Smooth muscle cell (in vitro differentiated cells): ENCODE results near the gene TGM4. TPM values are rescaled to one million over a fixed set of nuclear protein-coding genes. Genes with fewer than 3 reads are reported as not detected.

Experiments
- DNase-seq: peaks from one replicate; lab custom pipeline; 2025; ENCODE audit not compliant: unreplicated experiment; lab: John Stamatoyannopoulos, UW
- H2AFZ ChIP-seq: fragments of 200-600 bp; sonication (generic); 2 replicates; pipeline ENCODE4 v1.6.0; 2016; ENCODE audit warnings: antibody characterized with exemption, low read depth, mild to moderate bottlenecking
- H3F3A ChIP-seq: fragments of 200-600 bp; sonication (generic); 2 replicates; pipeline ENCODE4 v1.6.0; 2017; ENCODE audit warnings: antibody characterized with exemption, low read depth
- H3K27ac ChIP-seq: fragments of 200-600 bp; sonication (generic); 2 replicates; pipeline ENCODE4 v1.5.1; 2016; ENCODE audit warnings: low read depth, mild to moderate bottlenecking
- H3K27me3 ChIP-seq: fragments of 200-600 bp; sonication (generic); 2 replicates; pipeline ENCODE4 v1.6.1; 2016; ENCODE audit warnings: low read depth, mild to moderate bottlenecking
- H3K36me3 ChIP-seq: fragments of 200-600 bp; sonication (generic); 2 replicates; pipeline ENCODE4 v1.5.1; 2016; ENCODE audit warnings: low read depth
- H3K4me1 ChIP-seq: fragments of 200-600 bp; sonication (generic); 2 replicates; pipeline ENCODE4 v1.5.1; 2016; ENCODE audit warnings: low read depth
- H3K4me2 ChIP-seq: fragments of 200-600 bp; sonication (generic); 2 replicates; pipeline ENCODE4 v1.6.0; 2016; ENCODE audit warnings: mild to moderate bottlenecking
- H3K4me3 ChIP-seq: fragments of 200-600 bp; sonication (generic); 2 replicates; pipeline ENCODE4 v1.5.1; 2016; ENCODE audit warnings: mild to moderate bottlenecking
- H3K79me2 ChIP-seq: fragments of 200-600 bp; sonication (generic); 2 replicates; pipeline ENCODE4 v1.6.0; 2016; ENCODE audit warnings: low read depth, mild to moderate bottlenecking
- H3K9ac ChIP-seq: fragments of 200-600 bp; sonication (generic); 2 replicates; pipeline ENCODE4 v1.6.0; 2016; ENCODE audit warnings: low read depth
- H3K9me3 ChIP-seq: fragments of 200-600 bp; sonication (generic); replicated peaks from 2 replicates; pipeline ENCODE4 v1.5.1; 2016; ENCODE audit warnings: low read depth
- H4K20me1 ChIP-seq: fragments of 200-600 bp; sonication (generic); 2 replicates; pipeline ENCODE4 v1.6.0; 2016; ENCODE audit warnings: low read depth
- WGBS: methylation state at CpG from one replicate; pipeline ENCODE4 v1.1.7; 2016; ENCODE audit warnings: low lambda C conversion rate; 5-methylcytosine and 5-hydroxymethylcytosine counted together
- polyA plus RNA-seq: library from polyadenylated mRNA; unstranded; fragments of >200 nt; fragmentation: Nextera tagmentation; extraction: Ambion mirVana; gene quantifications from 2 replicates; pipeline ENCODE4 v1.2.1, GENCODE V29; 2016
- total RNA-seq: library from RNA; depleted of rRNA; stranded (reverse); fragments of >200 nt; gene quantifications from 2 replicates; pipeline ENCODE4 v1.2.3, GENCODE V29; 2014
- TF ChIP-seq, protein P1 (sequence below): fragments of 200-600 bp; sonication (generic); IDR thresholded peaks from 2 replicates; pipeline ENCODE4 v1.5.1; 2017; ENCODE audit warnings: borderline replicate concordance, mild to moderate bottlenecking, antibody characterized with exemption; ENCODE audit not compliant: insufficient read depth, poor library complexity, severe bottlenecking

Gene TGM4
- total and polyA plus RNA-seq, 2 experiments from 2014 or later = not detected

GRCh38 chr3:44906997-44907396, 32.6 kb downstream of the TGM4 start:
- H2AFZ ChIP-seq = no peak overlapping the region
- no peaks in the 10 kb centered on the region for H3K9me3 ChIP-seq
- H3K79me2 ChIP-seq = no peaks in the 10 kb centered on the region
- H4K20me1 ChIP-seq = no peaks in the 10 kb centered on the region
- no peak overlapping the region for H3K27ac ChIP-seq
- H3K4me2 ChIP-seq = no peak overlapping the region
- no peaks in the 10 kb centered on the region for H3K36me3 ChIP-seq
- no peak overlapping the region for H3K9ac ChIP-seq
- WGBS = 79% methylated on average over 4 of the region's 4 CpGs
- no peak overlapping the region for H3K4me3 ChIP-seq
- no peaks in the 10 kb centered on the region for H3F3A ChIP-seq
- DNase-seq = no peak
- TF ChIP-seq, protein P1, sequence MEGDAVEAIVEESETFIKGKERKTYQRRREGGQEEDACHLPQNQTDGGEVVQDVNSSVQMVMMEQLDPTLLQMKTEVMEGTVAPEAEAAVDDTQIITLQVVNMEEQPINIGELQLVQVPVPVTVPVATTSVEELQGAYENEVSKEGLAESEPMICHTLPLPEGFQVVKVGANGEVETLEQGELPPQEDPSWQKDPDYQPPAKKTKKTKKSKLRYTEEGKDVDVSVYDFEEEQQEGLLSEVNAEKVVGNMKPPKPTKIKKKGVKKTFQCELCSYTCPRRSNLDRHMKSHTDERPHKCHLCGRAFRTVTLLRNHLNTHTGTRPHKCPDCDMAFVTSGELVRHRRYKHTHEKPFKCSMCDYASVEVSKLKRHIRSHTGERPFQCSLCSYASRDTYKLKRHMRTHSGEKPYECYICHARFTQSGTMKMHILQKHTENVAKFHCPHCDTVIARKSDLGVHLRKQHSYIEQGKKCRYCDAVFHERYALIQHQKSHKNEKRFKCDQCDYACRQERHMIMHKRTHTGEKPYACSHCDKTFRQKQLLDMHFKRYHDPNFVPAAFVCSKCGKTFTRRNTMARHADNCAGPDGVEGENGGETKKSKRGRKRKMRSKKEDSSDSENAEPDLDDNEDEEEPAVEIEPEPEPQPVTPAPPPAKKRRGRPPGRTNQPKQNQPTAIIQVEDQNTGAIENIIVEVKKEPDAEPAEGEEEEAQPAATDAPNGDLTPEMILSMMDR = no peak
- no peaks in the 10 kb centered on the region for H3K27me3 ChIP-seq
- no peaks in the 10 kb centered on the region for H3K4me1 ChIP-seq

- no peaks in the 10 kb centered on the region for H3K79me2 ChIP-seq
- no peaks in the 10 kb centered on the region for H4K20me1 ChIP-seq
- no peaks in the 10 kb centered on the region for H3K4me1 ChIP-seq
- no peak overlapping the region for H3K4me2 ChIP-seq
- TF ChIP-seq, protein P1 = no peak
- H3K27me3 ChIP-seq = no peaks in the 10 kb centered on the region
- 83% methylated on average over 4 of the region's 4 CpGs for WGBS
- H3K9me3 ChIP-seq = no peaks in the 10 kb centered on the region
- no peak overlapping the region for H3K9ac ChIP-seq
- no peak overlapping the region for H3K4me3 ChIP-seq
- no peaks in the 10 kb centered on the region for H3K36me3 ChIP-seq
- no peak for DNase-seq
- H3K27ac ChIP-seq = no peak overlapping the region
- H3F3A ChIP-seq = no peaks in the 10 kb centered on the region
- H2AFZ ChIP-seq = no peak overlapping the region
These were observed 33.2 kb downstream of the TGM4 start for GRCh38 chr3:44907612-44908011.

DNA sequence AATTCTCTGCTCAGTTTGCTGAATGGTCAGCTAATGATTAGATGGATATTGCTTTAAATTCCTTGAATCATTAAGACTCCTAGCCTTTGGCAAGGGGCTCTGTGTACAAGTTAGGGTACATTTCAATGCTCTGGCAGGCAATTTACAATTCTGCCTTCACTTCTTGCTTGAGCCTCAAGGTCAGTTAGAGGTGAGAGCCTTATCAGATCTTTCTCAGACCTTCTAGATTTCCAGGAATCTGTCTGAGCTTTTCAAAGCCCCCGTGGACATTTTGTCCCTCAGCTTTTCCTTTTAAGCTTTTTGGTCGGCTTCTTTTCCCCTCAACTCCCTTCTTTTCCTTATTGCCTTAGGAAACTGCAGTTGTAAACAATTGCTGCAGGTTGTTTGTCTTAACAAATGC, 34.7 kb downstream of the TGM4 start:
- H4K20me1 ChIP-seq = no peaks in the 10 kb centered on the region
- H3K4me1 ChIP-seq = no peaks in the 10 kb centered on the region
- TF ChIP-seq, protein P1 = no peak
- no peaks in the 10 kb centered on the region for H3F3A ChIP-seq
- H3K36me3 ChIP-seq = no peaks in the 10 kb centered on the region
- H3K79me2 ChIP-seq = no peaks in the 10 kb centered on the region
- H3K27ac ChIP-seq = no peak overlapping the region
- H3K4me3 ChIP-seq = no peak overlapping the region
- H3K4me2 ChIP-seq = no peak overlapping the region
- no peaks in the 10 kb centered on the region for H3K27me3 ChIP-seq
- 68% methylated on average over 2 of the region's 2 CpGs for WGBS
- H3K9me3 ChIP-seq = no peaks in the 10 kb centered on the region
- DNase-seq = no peak
- no peak overlapping the region for H3K9ac ChIP-seq
- H2AFZ ChIP-seq = no peak overlapping the region

DNA sequence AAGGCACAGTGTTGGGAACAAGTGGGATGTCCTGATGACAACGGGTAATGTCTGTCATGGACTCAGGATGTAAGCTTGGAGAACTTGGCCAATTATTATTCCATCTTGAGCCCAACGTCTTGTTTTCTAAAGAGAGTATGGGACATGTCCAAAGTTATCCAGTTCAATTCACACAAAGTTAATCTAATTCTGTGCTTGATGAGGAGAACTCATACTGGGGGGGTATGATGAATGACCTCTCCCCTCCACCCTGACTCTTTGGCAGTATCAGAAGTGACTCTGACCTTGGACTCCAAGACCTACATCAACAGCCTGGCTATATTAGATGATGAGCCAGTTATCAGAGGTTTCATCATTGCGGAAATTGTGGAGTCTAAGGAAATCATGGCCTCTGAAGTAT, 36.3 kb downstream of the TGM4 start:
- Histone ChIP-seq H3K4me1 (no peaks in the 10 kb centered on the region), H3K4me2 (no peak overlapping the region), H2AFZ (no peak overlapping the region), H3F3A (no peaks in the 10 kb centered on the region), H4K20me1 (no peaks in the 10 kb centered on the region), H3K9ac (no peak overlapping the region), H3K4me3 (no peak overlapping the region), H3K27ac (no peak overlapping the region), H3K9me3 (no peaks in the 10 kb centered on the region), H3K36me3 (no peaks in the 10 kb centered on the region), H3K79me2 (no peaks in the 10 kb centered on the region), H3K27me3 (no peaks in the 10 kb centered on the region)
- TF ChIP-seq, protein P1 = no peak
- no peak for DNase-seq
- 90% methylated on average over 3 of the region's 3 CpGs for WGBS
